GM12878 (cell line): Measurements from ENCODE around the gene ALG12. TPM values are rescaled to one million over a fixed set of nuclear protein-coding genes. Genes with fewer than 3 reads are reported as not detected.
A peak's percentile ranks its signal among the peaks of the same experiment; 100 is the strongest.

Source experiments
- CBFB ChIP-seq: IDR thresholded peaks from 2 replicates; pipeline ENCODE4 v1.6.1; 2016; ENCODE audit warnings: antibody characterized with exemption, low read depth
- EGR1 ChIP-seq, 2 experiments: IDR thresholded peaks; 1 replicate in 1 of 2; 2 replicates in 1 of 2; pipeline ENCODE4 v1.6.1; 2011 to 2012; ENCODE audit warnings: low read depth in 2 of 2, low read length in 2 of 2, borderline replicate concordance in 1 of 2, mild to moderate bottlenecking in 1 of 2, moderate library complexity in 1 of 2
- GABPA ChIP-seq: IDR thresholded peaks from 2 replicates; pipeline ENCODE4 v1.6.1; 2014; ENCODE audit warnings: antibody characterized with exemption, low read depth, mild to moderate bottlenecking, inconsistent platforms
- HDGF ChIP-seq: fragments of 450-650 bp; IDR thresholded peaks from 2 replicates; pipeline ENCODE4 v1.6.1; 2016; ENCODE audit warnings: antibody characterized with exemption
- KDM1A ChIP-seq: fragments of 200-600 bp; sonication (generic); IDR thresholded peaks from 2 replicates; pipeline ENCODE4 v1.6.1; 2016; ENCODE audit warnings: borderline replicate concordance
- MXI1 ChIP-seq: fragments of 150-350 bp; IDR thresholded peaks from 2 replicates; pipeline ENCODE4 v1.6.1; 2011; ENCODE audit warnings: low read depth, mild to moderate bottlenecking, inconsistent platforms, low read length, improper control_type of control experiment
- NR2F1 ChIP-seq: fragments of 450-650 bp; conservative IDR thresholded peaks from 2 replicates; pipeline ENCODE4 v1.6.1; 2017; ENCODE audit warnings: mild to moderate bottlenecking
- RFX5 ChIP-seq: IDR thresholded peaks from 2 replicates; pipeline ENCODE4 v1.6.1; 2011; ENCODE audit warnings: low read depth, low read length, improper control_type of control experiment
- SMARCA5 ChIP-seq: fragments of 450-650 bp; IDR thresholded peaks from 2 replicates; pipeline ENCODE4 v1.6.1; 2017; ENCODE audit warnings: mild to moderate bottlenecking
- SREBF2 ChIP-seq: IDR thresholded peaks from 2 replicates; pipeline ENCODE4 v1.6.1; 2012; ENCODE audit warnings: mild to moderate bottlenecking, low read length
- SRF ChIP-seq, 2 experiments: IDR thresholded peaks; 2 replicates each; pipeline ENCODE4 v1.6.1; 2011; ENCODE audit warnings: low read depth in 2 of 2, low read length in 2 of 2, mild to moderate bottlenecking in 1 of 2, moderate library complexity in 1 of 2
- SUZ12 ChIP-seq: fragments of 200-600 bp; sonication (generic); IDR thresholded peaks from one replicate; pipeline ENCODE4 v1.6.1; 2018; ENCODE audit warnings: antibody characterized with exemption, mild to moderate bottlenecking; ENCODE audit not compliant: unreplicated experiment
- TCF12 ChIP-seq: IDR thresholded peaks from 2 replicates; pipeline ENCODE4 v1.6.1; 2011; ENCODE audit warnings: low read depth, mild to moderate bottlenecking, low read length
- WRNIP1 ChIP-seq: IDR thresholded peaks from 2 replicates; pipeline ENCODE4 v1.6.1; 2011; ENCODE audit warnings: low read depth, low read length, improper control_type of control experiment, borderline replicate concordance
- ZBED1 ChIP-seq: IDR thresholded peaks from 2 replicates; pipeline ENCODE4 v1.6.1; 2016; ENCODE audit warnings: borderline replicate concordance
- ZNF622 ChIP-seq: fragments of 450-650 bp; IDR thresholded peaks from 2 replicates; pipeline ENCODE4 v1.6.1; 2017; ENCODE audit warnings: mild to moderate bottlenecking, inconsistent platforms
- polyA plus RNA-seq, 11 experiments: library from polyadenylated mRNA; depleted of rRNA in 4 of 11; unstranded in 6 of 11; stranded (reverse) in 5 of 11; fragments of >200 nt; fragmentation: Nextera tagmentation in 4 of 11; fragmentation: Illumina TruSeq in 1 of 11; extraction: Ambion mirVana in 4 of 11; extraction: Trizol in 1 of 11; gene quantifications; 1 replicate in 1 of 11; 2 replicates in 10 of 11; pipeline versions ENCODE4 v1.2.1 to v1.2.3, GENCODE V29; 2011 to 2016; ENCODE audit warnings: inconsistent platforms in 2 of 11, missing spikeins in 2 of 11, low read depth in 1 of 11
- total RNA-seq, 4 experiments: library from RNA; depleted of rRNA in 3 of 4; stranded (reverse); fragments of >200 nt in 3 of 4; fragmentation: Illumina TruSeq in 1 of 4; extraction: Trizol in 1 of 4; gene quantifications; 2 replicates each; pipeline versions ENCODE4 v1.2.1 to v1.2.3, GENCODE V29; 2013 to 2021
- TF ChIP-seq, protein P1 (sequence below): IDR thresholded peaks from 2 replicates; pipeline ENCODE4 v1.6.1; 2012; ENCODE audit warnings: low read depth, low read length, improper control_type of control experiment
- TF ChIP-seq, protein P2 (sequence below): IDR thresholded peaks from 2 replicates; pipeline ENCODE4 v1.6.1; 2012; ENCODE audit warnings: low read length, inconsistent platforms
- TF ChIP-seq, protein P3 (sequence below): fragments of 450-650 bp; IDR thresholded peaks from 2 replicates; pipeline ENCODE4 v1.6.1; 2018; ENCODE audit warnings: mild to moderate bottlenecking, low read depth, moderate library complexity; ENCODE audit not compliant: partially characterized antibody
- TF ChIP-seq, protein P4 (sequence below): fragments of 450-650 bp; formaldehyde crosslinking; IDR thresholded peaks from 2 replicates; pipeline ENCODE4 v1.5.0; 2022; ENCODE audit warnings: mild to moderate bottlenecking, missing genetic modification characterization

ALG12 gene
- total and polyA plus RNA-seq, 10 of the 15 experiments (the other 5 are each of a cell fraction or from before 2014, with no cell fraction given), result 0.22 to 23.4 (median 6.6) TPM

DNA sequence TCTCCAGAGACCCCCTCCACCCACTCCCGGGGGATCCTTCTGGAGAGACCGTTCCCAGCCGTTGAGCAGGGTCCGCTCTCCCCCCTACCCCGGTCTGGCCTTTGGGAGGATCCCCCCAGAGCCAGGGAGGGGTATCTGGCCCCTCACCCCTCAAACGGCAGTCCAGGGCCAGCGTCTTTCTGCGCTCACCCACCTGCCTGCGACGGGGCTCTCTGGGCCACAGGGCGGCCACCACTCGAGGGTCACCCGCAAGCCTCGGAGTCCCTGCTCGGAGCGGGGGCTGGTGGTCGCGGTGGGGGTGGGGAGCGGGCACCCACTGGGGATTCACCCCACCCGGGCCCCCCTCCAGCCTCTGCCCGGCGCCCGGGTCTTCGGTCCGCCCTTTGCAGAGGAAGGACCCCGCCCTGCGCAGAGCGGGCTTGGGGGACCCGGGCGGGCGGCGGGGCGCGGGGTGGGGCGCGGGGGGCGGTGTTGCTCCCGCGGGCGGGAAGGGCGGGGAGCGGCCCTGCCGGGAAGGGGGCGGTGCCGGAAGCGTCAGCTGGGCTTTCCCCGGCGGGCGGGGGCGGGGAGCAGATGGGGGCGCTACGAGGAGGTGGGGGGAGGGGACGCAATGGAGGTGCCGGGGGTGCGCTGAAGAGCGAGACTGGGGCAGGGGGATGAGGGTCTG, 16.8 kb upstream of the ALG12 start (continued):
- TF ChIP-seq, protein P1, sequence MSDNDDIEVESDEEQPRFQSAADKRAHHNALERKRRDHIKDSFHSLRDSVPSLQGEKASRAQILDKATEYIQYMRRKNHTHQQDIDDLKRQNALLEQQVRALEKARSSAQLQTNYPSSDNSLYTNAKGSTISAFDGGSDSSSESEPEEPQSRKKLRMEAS, result no peak
- TF ChIP-seq, protein P2, sequence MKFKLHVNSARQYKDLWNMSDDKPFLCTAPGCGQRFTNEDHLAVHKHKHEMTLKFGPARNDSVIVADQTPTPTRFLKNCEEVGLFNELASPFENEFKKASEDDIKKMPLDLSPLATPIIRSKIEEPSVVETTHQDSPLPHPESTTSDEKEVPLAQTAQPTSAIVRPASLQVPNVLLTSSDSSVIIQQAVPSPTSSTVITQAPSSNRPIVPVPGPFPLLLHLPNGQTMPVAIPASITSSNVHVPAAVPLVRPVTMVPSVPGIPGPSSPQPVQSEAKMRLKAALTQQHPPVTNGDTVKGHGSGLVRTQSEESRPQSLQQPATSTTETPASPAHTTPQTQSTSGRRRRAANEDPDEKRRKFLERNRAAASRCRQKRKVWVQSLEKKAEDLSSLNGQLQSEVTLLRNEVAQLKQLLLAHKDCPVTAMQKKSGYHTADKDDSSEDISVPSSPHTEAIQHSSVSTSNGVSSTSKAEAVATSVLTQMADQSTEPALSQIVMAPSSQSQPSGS, result no peak
- TF ChIP-seq SRF (IDR thresholded peaks at IDR 0.05; ENCODE audit: low read depth in 2 of 2, low read length in 2 of 2) (no peak), SREBF2 (no peak), ZBED1 (no peak), TCF12 (peak; percentile 46), GABPA (no peak), HDGF (no peak), MXI1 (no peak), SUZ12 (no peak), NR2F1 (no peak), RFX5 (no peak), EGR1 (IDR thresholded peaks at IDR 0.05; ENCODE audit: borderline replicate concordance in 1 of 2, low read depth in 2 of 2, low read length in 2 of 2) (peak in 1 of 2 experiments; percentile 91; a peak in 2 of 3 replicates), KDM1A (no peak), SMARCA5 (peak; percentile 50; the same call in 1 of the 2 replicates), WRNIP1 (no peak), CBFB (no peak), ZNF622 (no peak)
- TF ChIP-seq, protein P3, sequence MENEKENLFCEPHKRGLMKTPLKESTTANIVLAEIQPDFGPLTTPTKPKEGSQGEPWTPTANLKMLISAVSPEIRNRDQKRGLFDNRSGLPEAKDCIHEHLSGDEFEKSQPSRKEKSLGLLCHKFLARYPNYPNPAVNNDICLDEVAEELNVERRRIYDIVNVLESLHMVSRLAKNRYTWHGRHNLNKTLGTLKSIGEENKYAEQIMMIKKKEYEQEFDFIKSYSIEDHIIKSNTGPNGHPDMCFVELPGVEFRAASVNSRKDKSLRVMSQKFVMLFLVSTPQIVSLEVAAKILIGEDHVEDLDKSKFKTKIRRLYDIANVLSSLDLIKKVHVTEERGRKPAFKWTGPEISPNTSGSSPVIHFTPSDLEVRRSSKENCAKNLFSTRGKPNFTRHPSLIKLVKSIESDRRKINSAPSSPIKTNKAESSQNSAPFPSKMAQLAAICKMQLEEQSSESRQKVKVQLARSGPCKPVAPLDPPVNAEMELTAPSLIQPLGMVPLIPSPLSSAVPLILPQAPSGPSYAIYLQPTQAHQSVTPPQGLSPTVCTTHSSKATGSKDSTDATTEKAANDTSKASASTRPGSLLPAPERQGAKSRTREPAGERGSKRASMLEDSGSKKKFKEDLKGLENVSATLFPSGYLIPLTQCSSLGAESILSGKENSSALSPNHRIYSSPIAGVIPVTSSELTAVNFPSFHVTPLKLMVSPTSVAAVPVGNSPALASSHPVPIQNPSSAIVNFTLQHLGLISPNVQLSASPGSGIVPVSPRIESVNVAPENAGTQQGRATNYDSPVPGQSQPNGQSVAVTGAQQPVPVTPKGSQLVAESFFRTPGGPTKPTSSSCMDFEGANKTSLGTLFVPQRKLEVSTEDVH, result no peak
- TF ChIP-seq, protein P4, sequence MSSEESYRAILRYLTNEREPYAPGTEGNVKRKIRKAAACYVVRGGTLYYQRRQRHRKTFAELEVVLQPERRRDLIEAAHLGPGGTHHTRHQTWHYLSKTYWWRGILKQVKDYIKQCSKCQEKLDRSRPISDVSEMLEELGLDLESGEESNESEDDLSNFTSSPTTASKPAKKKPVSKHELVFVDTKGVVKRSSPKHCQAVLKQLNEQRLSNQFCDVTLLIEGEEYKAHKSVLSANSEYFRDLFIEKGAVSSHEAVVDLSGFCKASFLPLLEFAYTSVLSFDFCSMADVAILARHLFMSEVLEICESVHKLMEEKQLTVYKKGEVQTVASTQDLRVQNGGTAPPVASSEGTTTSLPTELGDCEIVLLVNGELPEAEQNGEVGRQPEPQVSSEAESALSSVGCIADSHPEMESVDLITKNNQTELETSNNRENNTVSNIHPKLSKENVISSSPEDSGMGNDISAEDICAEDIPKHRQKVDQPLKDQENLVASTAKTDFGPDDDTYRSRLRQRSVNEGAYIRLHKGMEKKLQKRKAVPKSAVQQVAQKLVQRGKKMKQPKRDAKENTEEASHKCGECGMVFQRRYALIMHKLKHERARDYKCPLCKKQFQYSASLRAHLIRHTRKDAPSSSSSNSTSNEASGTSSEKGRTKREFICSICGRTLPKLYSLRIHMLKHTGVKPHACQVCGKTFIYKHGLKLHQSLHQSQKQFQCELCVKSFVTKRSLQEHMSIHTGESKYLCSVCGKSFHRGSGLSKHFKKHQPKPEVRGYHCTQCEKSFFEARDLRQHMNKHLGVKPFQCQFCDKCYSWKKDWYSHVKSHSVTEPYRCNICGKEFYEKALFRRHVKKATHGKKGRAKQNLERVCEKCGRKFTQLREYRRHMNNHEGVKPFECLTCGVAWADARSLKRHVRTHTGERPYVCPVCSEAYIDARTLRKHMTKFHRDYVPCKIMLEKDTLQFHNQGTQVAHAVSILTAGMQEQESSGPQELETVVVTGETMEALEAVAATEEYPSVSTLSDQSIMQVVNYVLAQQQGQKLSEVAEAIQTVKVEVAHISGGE, result no peak
